WI38 (cell line): ENCODE results near the gene CDK3.

Experiments
- H3K4me3 ChIP-seq: 2 replicates; pipeline ENCODE4 v1.5.1; 2011; ENCODE audit warnings: low read depth, mild to moderate bottlenecking, control low read depth, low read length
- TF ChIP-seq, protein P1 (sequence below): IDR thresholded peaks from 2 replicates; pipeline ENCODE4 v1.5.1; 2012; ENCODE audit warnings: low read depth, mild to moderate bottlenecking, control low read depth, low read length

Gene CDK3

DNA sequence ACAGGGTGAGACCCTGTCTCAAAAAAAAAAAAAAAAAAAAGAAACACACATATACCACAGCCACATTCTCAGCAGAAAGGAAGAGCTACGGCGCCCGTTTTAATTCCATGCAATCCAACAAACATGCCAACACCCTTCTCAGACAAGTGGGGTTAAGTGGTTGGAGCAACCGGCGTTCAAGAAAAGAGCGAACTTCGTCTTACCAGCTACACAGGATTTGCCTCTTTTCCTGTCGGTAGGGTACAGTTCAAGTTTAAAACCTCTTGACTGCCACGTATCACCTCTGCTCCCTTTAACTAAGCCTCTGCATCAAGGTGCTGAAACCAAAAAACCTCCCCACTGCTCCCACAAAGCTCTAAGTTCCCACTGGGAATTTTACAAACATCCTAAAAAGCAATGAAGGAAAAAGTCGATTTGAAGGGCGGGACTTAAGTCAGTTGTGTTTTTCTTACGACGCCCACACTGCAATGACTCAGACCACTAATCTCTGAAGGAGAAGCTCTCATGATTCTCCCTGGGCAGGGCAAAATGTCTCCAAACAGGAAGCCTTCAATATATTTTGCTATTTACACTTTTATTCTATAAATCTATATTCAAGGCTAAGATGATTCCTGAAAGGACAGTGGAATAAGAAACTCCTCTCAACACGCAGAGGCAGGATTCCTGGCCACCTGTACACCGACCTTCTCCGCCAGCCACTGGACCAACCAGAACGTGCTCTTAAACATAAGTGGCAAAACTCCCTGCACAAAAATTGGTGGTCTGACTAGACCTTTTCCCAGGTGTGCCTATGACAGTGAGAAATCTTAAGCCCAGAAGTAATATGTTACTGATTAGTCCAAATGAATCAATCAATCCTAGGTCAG, 52.8 kb downstream of the CDK3 start:
- TF ChIP-seq, protein P1, sequence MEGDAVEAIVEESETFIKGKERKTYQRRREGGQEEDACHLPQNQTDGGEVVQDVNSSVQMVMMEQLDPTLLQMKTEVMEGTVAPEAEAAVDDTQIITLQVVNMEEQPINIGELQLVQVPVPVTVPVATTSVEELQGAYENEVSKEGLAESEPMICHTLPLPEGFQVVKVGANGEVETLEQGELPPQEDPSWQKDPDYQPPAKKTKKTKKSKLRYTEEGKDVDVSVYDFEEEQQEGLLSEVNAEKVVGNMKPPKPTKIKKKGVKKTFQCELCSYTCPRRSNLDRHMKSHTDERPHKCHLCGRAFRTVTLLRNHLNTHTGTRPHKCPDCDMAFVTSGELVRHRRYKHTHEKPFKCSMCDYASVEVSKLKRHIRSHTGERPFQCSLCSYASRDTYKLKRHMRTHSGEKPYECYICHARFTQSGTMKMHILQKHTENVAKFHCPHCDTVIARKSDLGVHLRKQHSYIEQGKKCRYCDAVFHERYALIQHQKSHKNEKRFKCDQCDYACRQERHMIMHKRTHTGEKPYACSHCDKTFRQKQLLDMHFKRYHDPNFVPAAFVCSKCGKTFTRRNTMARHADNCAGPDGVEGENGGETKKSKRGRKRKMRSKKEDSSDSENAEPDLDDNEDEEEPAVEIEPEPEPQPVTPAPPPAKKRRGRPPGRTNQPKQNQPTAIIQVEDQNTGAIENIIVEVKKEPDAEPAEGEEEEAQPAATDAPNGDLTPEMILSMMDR = no peak
- H3K4me3 ChIP-seq = no peak overlapping the region

DNA sequence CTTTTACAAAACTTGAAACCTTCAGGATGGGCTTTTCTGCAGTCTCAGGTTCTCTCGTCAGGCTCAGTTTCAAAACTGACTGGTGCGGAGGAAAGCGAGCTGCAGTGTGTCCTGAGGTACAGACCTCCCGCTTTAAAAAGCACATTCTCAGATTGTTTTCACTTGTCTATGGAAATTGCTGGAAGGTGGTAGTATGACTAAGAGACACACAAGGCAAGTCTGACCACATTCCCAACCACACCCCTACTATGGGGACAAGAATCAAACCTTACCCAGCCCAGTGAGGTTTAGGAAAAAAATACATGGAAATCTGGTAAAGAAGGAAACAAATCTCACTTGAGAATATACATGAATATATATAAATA, 53.4 kb downstream of the CDK3 start:
- H3K4me3 ChIP-seq = no peak overlapping the region
- TF ChIP-seq, protein P1 = no peak
